ENCODE data around the gene PTPN18. TPM values are rescaled to one million over a fixed set of nuclear protein-coding genes. Genes with fewer than 3 reads are reported as not detected.

The PTPN18 gene
- total RNA-seq, 1 experiment from 2014 or later, result 46.5 TPM

- no peaks in the 10 kb centered on the region for H3K9me3 ChIP-seq
- no peak for DNase-seq
- Mint-ChIP-seq H3K4me3 (ENCODE audit: unreplicated experiment) (no peak overlapping the region), H3K9me3 (ENCODE audit: unreplicated experiment) (no peaks in the 10 kb centered on the region), H3K4me1 (ENCODE audit: low read depth, unreplicated experiment) (peaks cover 16% of the 10 kb centered on the region), H3K27ac (ENCODE audit: unreplicated experiment) (no peak overlapping the region), H3K36me3 (ENCODE audit: insufficient read depth, unreplicated experiment) (peaks cover 34% of the 10 kb centered on the region), H3K27me3 (ENCODE audit: insufficient read depth, unreplicated experiment) (no peaks in the 10 kb centered on the region)
- POLR2A ChIA-PET, result no interaction called here
- CTCF ChIA-PET, result no interaction called here
- intact Hi-C loops (cut with micrococcal nuclease; ENCODE audit: unreplicated experiment), result no loop called here
- no TSS peak for BruUV-seq (replicated peaks)
- TF ChIP-seq CTCF (IDR thresholded peaks at IDR 0.05; ENCODE audit: insufficient read depth in 1 of 2, low read depth in 1 of 2, low read length in 1 of 2, severe bottlenecking in 1 of 2, unreplicated experiment in 1 of 2), result no peak
- H3K27me3 ChIP-seq (replicated peaks; ENCODE audit: control insufficient read depth, insufficient read depth, low read length), result no peaks in the 10 kb centered on the region
- peaks cover 4% of the 10 kb centered on the region; the same call in 1 of the 2 replicates for H3K36me3 ChIP-seq (ENCODE audit: control insufficient read depth, insufficient read depth, low read length)
- no peak overlapping the region for H3K4me3 ChIP-seq (ENCODE audit: low read depth, low read length)
- peaks cover 6% of the 10 kb centered on the region for H3K4me1 ChIP-seq
These were observed 12.9 kb downstream of the PTPN18 start for GRCh38 chr2:130368786-130369185.

GRCh38 chr2:130369311-130369964, 13.6 kb downstream of the PTPN18 start:
- TF ChIP-seq CTCF (IDR thresholded peaks at IDR 0.05; ENCODE audit: insufficient read depth in 1 of 2, low read depth in 1 of 2, low read length in 1 of 2, severe bottlenecking in 1 of 2, unreplicated experiment in 1 of 2), result no peak
- peaks cover 6% of the 10 kb centered on the region for H3K4me1 ChIP-seq
- no TSS peak for BruUV-seq (replicated peaks)
- H3K27me3 ChIP-seq (replicated peaks; ENCODE audit: control insufficient read depth, insufficient read depth, low read length), result no peaks in the 10 kb centered on the region
- H3K4me3 ChIP-seq (ENCODE audit: low read depth, low read length), result no peak overlapping the region
- peaks cover 34% of the 10 kb centered on the region for H3K36me3 Mint-ChIP-seq (ENCODE audit: insufficient read depth, unreplicated experiment)
- peaks cover 4% of the 10 kb centered on the region; the same call in 1 of the 2 replicates for H3K36me3 ChIP-seq (ENCODE audit: control insufficient read depth, insufficient read depth, low read length)
- ChIA-PET CTCF (no interaction called here), POLR2A (no interaction called here)
- intact Hi-C loops (cut with micrococcal nuclease; ENCODE audit: unreplicated experiment), result no loop called here
- peaks cover 17% of the 10 kb centered on the region for H3K4me1 Mint-ChIP-seq (ENCODE audit: low read depth, unreplicated experiment)
- no peaks in the 10 kb centered on the region for H3K27me3 Mint-ChIP-seq (ENCODE audit: insufficient read depth, unreplicated experiment)
- H3K4me3 Mint-ChIP-seq (ENCODE audit: unreplicated experiment), result no peak overlapping the region
- H3K9me3 ChIP-seq, result no peaks in the 10 kb centered on the region
- DNase-seq, result no peak
- H3K9me3 Mint-ChIP-seq (ENCODE audit: unreplicated experiment), result no peaks in the 10 kb centered on the region
- H3K27ac Mint-ChIP-seq (ENCODE audit: unreplicated experiment), result no peak overlapping the region

GRCh38 chr2:130369965-130370341, 14.1 kb downstream of the PTPN18 start:
- no peak for TF ChIP-seq CTCF (IDR thresholded peaks at IDR 0.05; ENCODE audit: insufficient read depth in 1 of 2, low read depth in 1 of 2, low read length in 1 of 2, severe bottlenecking in 1 of 2, unreplicated experiment in 1 of 2)
- Histone ChIP-seq H3K4me1 (peaks cover 6% of the 10 kb centered on the region), H3K27me3 (replicated peaks; ENCODE audit: control insufficient read depth, insufficient read depth, low read length) (no peaks in the 10 kb centered on the region), H3K9me3 (no peaks in the 10 kb centered on the region), H3K36me3 (ENCODE audit: control insufficient read depth, insufficient read depth, low read length) (peaks cover 4% of the 10 kb centered on the region; the same call in 1 of the 2 replicates), H3K4me3 (ENCODE audit: low read depth, low read length) (no peak overlapping the region)
- H3K4me1 Mint-ChIP-seq (ENCODE audit: low read depth, unreplicated experiment), result peaks cover 20% of the 10 kb centered on the region
- no peak for DNase-seq
- no peaks in the 10 kb centered on the region for H3K9me3 Mint-ChIP-seq (ENCODE audit: unreplicated experiment)
- intact Hi-C loops (cut with micrococcal nuclease; ENCODE audit: unreplicated experiment), result loop anchor here (5.0 kb wide), 1 partner anchor 57 kb away; no protein-coding TSS in a partner anchor
- H3K27me3 Mint-ChIP-seq (ENCODE audit: insufficient read depth, unreplicated experiment), result no peaks in the 10 kb centered on the region
- no peak overlapping the region for H3K4me3 Mint-ChIP-seq (ENCODE audit: unreplicated experiment)
- POLR2A ChIA-PET, result no interaction called here
- BruUV-seq (replicated peaks), result no TSS peak
- H3K36me3 Mint-ChIP-seq (ENCODE audit: insufficient read depth, unreplicated experiment), result peaks cover 37% of the 10 kb centered on the region
- CTCF ChIA-PET, result no interaction called here
- H3K27ac Mint-ChIP-seq (ENCODE audit: unreplicated experiment), result no peak overlapping the region

All from Caco-2 (cell line).